Measurements from ENCODE around the gene CTNNAL1. TPM values are rescaled to one million over a fixed set of nuclear protein-coding genes. Genes with fewer than 3 reads are reported as not detected.
"Not testable (repeated sequence)": the region's sequence is repeated elsewhere in the genome, so short reads cannot be mapped to it uniquely, and the experiment has no call there.

CTNNAL1 gene
- total RNA-seq, 1 experiment from 2014 or later, result 85.6 TPM

DNA sequence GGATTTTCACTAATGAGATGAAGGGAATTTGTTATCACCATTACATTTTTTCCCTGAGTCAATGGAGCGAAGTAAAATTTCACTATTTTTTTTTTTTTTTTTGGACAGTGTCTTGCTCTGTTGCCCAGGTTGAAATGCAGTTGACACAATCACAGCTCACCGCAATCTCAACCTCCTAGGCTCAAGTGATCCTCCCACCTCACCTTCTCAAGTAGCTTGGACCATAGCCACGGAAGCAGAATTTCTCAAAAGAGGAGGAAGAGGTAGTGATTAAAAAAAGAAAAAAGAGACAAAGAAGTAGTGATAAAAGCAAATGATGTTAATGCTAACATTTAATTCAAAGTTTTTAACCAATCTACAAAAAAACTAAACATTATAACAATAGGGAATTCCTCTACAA is 109.1 kb downstream of the CTNNAL1 start:
- Mint-ChIP-seq H3K27ac (ENCODE audit: low read depth, unreplicated experiment) (no peak overlapping the region), H3K9me3 (ENCODE audit: unreplicated experiment) (no peaks in the 10 kb centered on the region), H3K36me3 (ENCODE audit: insufficient read depth, unreplicated experiment) (peaks cover 75% of the 10 kb centered on the region), H3K4me3 (ENCODE audit: unreplicated experiment) (no peak overlapping the region), H3K27me3 (ENCODE audit: insufficient read depth, unreplicated experiment) (no peaks in the 10 kb centered on the region), H3K4me1 (ENCODE audit: insufficient read depth, unreplicated experiment) (no peaks in the 10 kb centered on the region)
- POLR2A ChIA-PET, result interaction anchor here (1.6 kb wide), 1 partner anchor 30 kb away, joined by 4 read pairs; the partner anchor contains the start of genes ABITRAM and ELP1
- DNase-seq (ENCODE audit: unreplicated experiment), result no peak
- TF ChIP-seq, protein P1, sequence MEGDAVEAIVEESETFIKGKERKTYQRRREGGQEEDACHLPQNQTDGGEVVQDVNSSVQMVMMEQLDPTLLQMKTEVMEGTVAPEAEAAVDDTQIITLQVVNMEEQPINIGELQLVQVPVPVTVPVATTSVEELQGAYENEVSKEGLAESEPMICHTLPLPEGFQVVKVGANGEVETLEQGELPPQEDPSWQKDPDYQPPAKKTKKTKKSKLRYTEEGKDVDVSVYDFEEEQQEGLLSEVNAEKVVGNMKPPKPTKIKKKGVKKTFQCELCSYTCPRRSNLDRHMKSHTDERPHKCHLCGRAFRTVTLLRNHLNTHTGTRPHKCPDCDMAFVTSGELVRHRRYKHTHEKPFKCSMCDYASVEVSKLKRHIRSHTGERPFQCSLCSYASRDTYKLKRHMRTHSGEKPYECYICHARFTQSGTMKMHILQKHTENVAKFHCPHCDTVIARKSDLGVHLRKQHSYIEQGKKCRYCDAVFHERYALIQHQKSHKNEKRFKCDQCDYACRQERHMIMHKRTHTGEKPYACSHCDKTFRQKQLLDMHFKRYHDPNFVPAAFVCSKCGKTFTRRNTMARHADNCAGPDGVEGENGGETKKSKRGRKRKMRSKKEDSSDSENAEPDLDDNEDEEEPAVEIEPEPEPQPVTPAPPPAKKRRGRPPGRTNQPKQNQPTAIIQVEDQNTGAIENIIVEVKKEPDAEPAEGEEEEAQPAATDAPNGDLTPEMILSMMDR (IDR thresholded peaks at IDR 0.05; ENCODE audit: unreplicated experiment), result no peak
- CTCF ChIA-PET, result no interaction called here
- intact Hi-C loops (cut with micrococcal nuclease), result no loop called here
- BruUV-seq (replicated peaks), result no TSS peak

DNA sequence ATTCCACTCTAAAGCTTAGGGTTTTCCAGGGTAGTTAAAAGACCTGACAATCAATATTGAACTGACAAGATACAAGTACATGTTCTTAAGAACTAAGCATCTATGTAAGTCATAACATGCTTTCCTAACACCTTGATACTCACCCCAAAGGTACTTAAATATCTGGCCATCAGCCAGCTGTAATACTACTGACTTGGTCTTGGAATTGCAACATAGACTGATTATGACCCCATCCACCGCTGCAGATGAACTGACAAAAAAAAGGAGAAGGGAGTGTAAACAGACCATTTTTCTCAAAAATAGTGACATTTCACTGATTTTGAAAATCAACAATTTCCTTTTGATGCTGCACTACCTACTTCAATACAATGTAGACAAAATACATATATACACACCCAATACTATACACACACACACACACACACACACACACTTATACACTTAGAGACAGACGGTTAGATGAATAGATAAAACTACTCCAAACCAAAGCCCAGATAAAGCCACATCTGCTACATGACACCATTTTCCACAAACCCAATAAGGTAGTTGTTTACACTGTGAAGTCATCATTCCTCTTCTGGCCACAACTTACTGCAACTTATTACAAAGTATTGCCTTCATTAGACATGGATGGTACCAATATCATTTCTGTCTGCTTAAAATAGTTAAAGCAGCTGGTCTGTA is 109.7 kb downstream of the CTNNAL1 start:
- CTCF ChIA-PET, result no interaction called here
- no TSS peak for BruUV-seq (replicated peaks)
- DNase-seq (ENCODE audit: unreplicated experiment), result peak; percentile 14
- intact Hi-C loops (cut with micrococcal nuclease), result no loop called here
- H3K4me1 Mint-ChIP-seq (ENCODE audit: insufficient read depth, unreplicated experiment), result no peaks in the 10 kb centered on the region
- TF ChIP-seq, protein P1 (IDR thresholded peaks at IDR 0.05; ENCODE audit: unreplicated experiment), result no peak
- POLR2A ChIA-PET, result interaction anchor here (0.7 to 1.6 kb wide), 2 partner anchors 18 to 30 kb away, joined by 3 to 4 read pairs; partner anchors contain the start of genes ABITRAM and ELP1
- H3K27ac Mint-ChIP-seq (ENCODE audit: low read depth, unreplicated experiment), result no peak overlapping the region
- H3K9me3 Mint-ChIP-seq (ENCODE audit: unreplicated experiment), result no peaks in the 10 kb centered on the region
- peaks cover 76% of the 10 kb centered on the region for H3K36me3 Mint-ChIP-seq (ENCODE audit: insufficient read depth, unreplicated experiment)
- no peak overlapping the region for H3K4me3 Mint-ChIP-seq (ENCODE audit: unreplicated experiment)
- H3K27me3 Mint-ChIP-seq (ENCODE audit: insufficient read depth, unreplicated experiment), result no peaks in the 10 kb centered on the region

DNA sequence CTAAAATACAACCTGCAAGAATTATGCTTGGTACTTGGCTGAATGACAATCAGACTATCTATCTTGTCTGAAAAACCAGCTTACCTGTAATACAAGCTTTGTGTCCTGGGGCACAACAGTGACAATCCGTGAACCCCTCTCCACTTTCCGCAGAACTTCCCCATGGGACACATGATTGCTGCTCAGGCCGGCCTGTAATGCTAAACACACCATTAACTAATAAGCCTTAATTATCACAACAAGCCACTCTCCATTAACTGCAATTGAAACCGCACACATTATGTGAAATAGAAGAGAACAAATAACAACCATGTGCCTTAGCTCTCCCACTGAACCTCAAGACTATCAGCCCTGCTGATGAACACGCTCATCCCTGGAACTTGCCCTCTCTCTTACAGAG is 113.1 kb downstream of the CTNNAL1 start:
- DNase-seq (ENCODE audit: unreplicated experiment), result no peak
- no TSS peak for BruUV-seq (replicated peaks)
- POLR2A ChIA-PET, result interaction anchor here (0.6 kb wide), 3 partner anchors 30 to 1070 kb away, joined by 3 to 4 read pairs (median 3); no protein-coding TSS in a partner anchor
- TF ChIP-seq, protein P1 (IDR thresholded peaks at IDR 0.05; ENCODE audit: unreplicated experiment), result no peak
- H3K9me3 Mint-ChIP-seq (ENCODE audit: unreplicated experiment), result no peaks in the 10 kb centered on the region
- no peak overlapping the region for H3K4me3 Mint-ChIP-seq (ENCODE audit: unreplicated experiment)
- peaks cover 84% of the 10 kb centered on the region for H3K36me3 Mint-ChIP-seq (ENCODE audit: insufficient read depth, unreplicated experiment)
- CTCF ChIA-PET, result interaction anchor here (0.5 to 0.9 kb wide), 5 partner anchors 11 to 1742 kb away, joined by 3 to 8 read pairs (median 4); no protein-coding TSS in a partner anchor
- no peaks in the 10 kb centered on the region for H3K27me3 Mint-ChIP-seq (ENCODE audit: insufficient read depth, unreplicated experiment)
- intact Hi-C loops (cut with micrococcal nuclease), result no loop called here
- H3K4me1 Mint-ChIP-seq (ENCODE audit: insufficient read depth, unreplicated experiment), result no peaks in the 10 kb centered on the region
- no peak overlapping the region for H3K27ac Mint-ChIP-seq (ENCODE audit: low read depth, unreplicated experiment)

DNA sequence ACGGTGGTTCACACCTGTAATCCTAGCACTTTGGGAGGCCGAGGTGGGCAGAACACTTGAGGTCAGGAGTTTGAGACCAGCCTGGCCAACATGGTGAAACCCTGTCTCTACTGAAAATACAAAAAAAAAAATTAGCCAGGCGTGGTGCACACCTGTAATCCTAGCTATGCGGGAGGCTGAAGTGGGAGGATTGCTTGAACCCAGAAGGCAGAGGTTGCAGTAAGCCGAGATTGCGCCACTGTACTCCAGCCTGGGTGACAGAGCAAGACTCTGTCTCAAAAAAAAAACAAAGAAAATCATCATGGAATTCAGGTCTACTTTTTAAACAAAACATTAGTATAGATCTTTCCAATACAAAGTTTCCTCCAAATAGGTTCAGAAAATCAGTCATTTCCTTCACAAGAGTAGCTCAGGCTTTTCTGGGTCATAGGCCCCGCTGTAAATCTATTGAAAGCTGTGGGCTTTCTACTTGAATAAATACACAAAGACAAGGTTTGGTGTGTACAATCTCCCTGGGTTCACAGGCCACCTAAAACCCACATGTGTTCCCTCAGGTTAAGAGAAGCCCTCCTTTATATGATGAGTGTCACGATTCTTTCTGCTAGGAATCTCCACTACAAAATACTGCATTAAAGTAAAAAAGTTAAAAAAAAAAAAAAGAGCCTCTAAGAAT is 114.1 kb downstream of the CTNNAL1 start:
- H3K27ac Mint-ChIP-seq (ENCODE audit: low read depth, unreplicated experiment); BruUV-seq (replicated peaks); H3K9me3 Mint-ChIP-seq (ENCODE audit: unreplicated experiment); DNase-seq (ENCODE audit: unreplicated experiment); H3K4me1 Mint-ChIP-seq (ENCODE audit: insufficient read depth, unreplicated experiment); intact Hi-C loops (cut with micrococcal nuclease); H3K27me3 Mint-ChIP-seq (ENCODE audit: insufficient read depth, unreplicated experiment); H3K4me3 Mint-ChIP-seq (ENCODE audit: unreplicated experiment): not testable (repeated sequence)
- POLR2A ChIA-PET, result interaction anchor here (0.6 to 1.1 kb wide), 5 partner anchors 31 to 1069 kb away, joined by 3 to 4 read pairs (median 3); no protein-coding TSS in a partner anchor
- H3K36me3 Mint-ChIP-seq (ENCODE audit: insufficient read depth, unreplicated experiment), result peaks cover 91% of the 10 kb centered on the region
- CTCF ChIA-PET, result interaction anchor here (0.7 to 1.2 kb wide), 5 partner anchors 10 to 1741 kb away, joined by 3 to 8 read pairs (median 3); no protein-coding TSS in a partner anchor
